GM23338 (cell line): ENCODE results near the gene PPFIA1. TPM values are rescaled to one million over a fixed set of nuclear protein-coding genes. Genes with fewer than 3 reads are reported as not detected.

ENCODE experiments used
- ATAC-seq: fragments of 200-7000 bp; cut with Tn5 transposase; 3 replicates; pipeline ENCODE4 v1.9.1; 2020
- DNase-seq: peaks from one replicate; pipeline ENCODE4 v3.0.0-alpha.2; 2015; ENCODE audit warnings: low spot score
- H2AFZ ChIP-seq: fragments of 200-600 bp; sonication (generic); 2 replicates; pipeline ENCODE4 v1.8.0; 2016; ENCODE audit warnings: antibody characterized with exemption, mild to moderate bottlenecking, moderate library complexity
- H3F3A ChIP-seq: fragments of 200-600 bp; sonication (generic); replicated peaks from 2 replicates; pipeline ENCODE4 v1.8.0; 2017; ENCODE audit warnings: antibody characterized with exemption, mixed run types, low read depth
- H3K27ac ChIP-seq: fragments of 200-600 bp; sonication (generic); 2 replicates; pipeline ENCODE4 v1.6.1; 2016; ENCODE audit warnings: low read depth
- H3K27me3 ChIP-seq: fragments of 200-600 bp; sonication (generic); 2 replicates; pipeline ENCODE4 v1.8.0; 2016; ENCODE audit warnings: mild to moderate bottlenecking, mixed run types, moderate library complexity; ENCODE audit not compliant: insufficient read depth
- H3K36me3 ChIP-seq: fragments of 200-600 bp; sonication (generic); 2 replicates; pipeline ENCODE4 v1.8.0; 2016; ENCODE audit warnings: mild to moderate bottlenecking; ENCODE audit not compliant: insufficient read depth
- H3K4me1 ChIP-seq: fragments of 200-600 bp; sonication (generic); 2 replicates; pipeline ENCODE4 v1.8.0; 2016; ENCODE audit warnings: mild to moderate bottlenecking, moderate library complexity; ENCODE audit not compliant: insufficient read depth
- H3K4me2 ChIP-seq: fragments of 200-600 bp; sonication (generic); 2 replicates; pipeline ENCODE4 v1.7.1; 2017; ENCODE audit warnings: mixed run types
- H3K4me3 ChIP-seq: fragments of 200-600 bp; sonication (generic); 2 replicates; pipeline ENCODE4 v1.6.1; 2016; ENCODE audit warnings: mixed run types
- H3K79me2 ChIP-seq: fragments of 200-600 bp; sonication (generic); replicated peaks from 2 replicates; pipeline ENCODE4 v1.8.0; 2017; ENCODE audit warnings: mild to moderate bottlenecking; ENCODE audit not compliant: insufficient read depth
- H3K9me2 ChIP-seq: fragments of 200-600 bp; sonication (generic); 2 replicates; pipeline ENCODE4 v1.8.0; 2017; ENCODE audit not compliant: insufficient read depth
- H4K20me1 ChIP-seq: fragments of 200-600 bp; sonication (generic); replicated peaks from 2 replicates; pipeline ENCODE4 v1.8.0; 2017; ENCODE audit warnings: mild to moderate bottlenecking; ENCODE audit not compliant: insufficient read depth
- H3K27ac Mint-ChIP-seq: 2 replicates; pipeline ENCODE4 v1.8.0; 2020; ENCODE audit warnings: inconsistent platforms, mild to moderate bottlenecking, moderate library complexity, mixed read lengths
- H3K27me3 Mint-ChIP-seq: 3 replicates; pipeline ENCODE4 v1.8.0; 2022; ENCODE audit warnings: low read depth, mild to moderate bottlenecking, moderate library complexity, mixed read lengths, inconsistent platforms; ENCODE audit not compliant: insufficient read depth, poor library complexity
- H3K36me3 Mint-ChIP-seq: 3 replicates; pipeline ENCODE4 v1.8.0; 2021; ENCODE audit warnings: low read depth, mild to moderate bottlenecking, inconsistent platforms, moderate library complexity, mixed read lengths
- H3K4me1 Mint-ChIP-seq: 3 replicates; pipeline ENCODE4 v1.8.0; 2020; ENCODE audit warnings: mild to moderate bottlenecking, inconsistent platforms, mixed read lengths
- H3K4me3 Mint-ChIP-seq: 3 replicates; pipeline ENCODE4 v1.8.0; 2021; ENCODE audit warnings: moderate library complexity, mild to moderate bottlenecking, inconsistent platforms, mixed read lengths
- H3K9me3 Mint-ChIP-seq: 3 replicates; pipeline ENCODE4 v1.8.0; 2020; ENCODE audit warnings: moderate library complexity, mild to moderate bottlenecking, inconsistent platforms, mixed read lengths
- EZH2 ChIP-seq: fragments of 200-600 bp; sonication (generic); IDR thresholded peaks from one replicate; pipeline ENCODE4 v1.8.0; 2017; ENCODE audit warnings: antibody characterized with exemption, mild to moderate bottlenecking, low read depth; ENCODE audit not compliant: unreplicated experiment
- JUNB ChIP-seq: IDR thresholded peaks from one replicate; pipeline ENCODE4 v1.6.1; 2016; ENCODE audit warnings: antibody characterized with exemption; ENCODE audit not compliant: unreplicated experiment
- NANOG ChIP-seq: IDR thresholded peaks from 2 replicates; pipeline ENCODE4 v1.6.1; 2016; ENCODE audit warnings: antibody characterized with exemption, borderline replicate concordance
- polyA plus RNA-seq: library from polyadenylated mRNA; unstranded; fragments of >200 nt; fragmentation: Nextera tagmentation; extraction: Ambion mirVana; gene quantifications from 2 replicates; pipeline ENCODE4 v1.2.1, GENCODE V29; 2016
- total RNA-seq: library from RNA; depleted of rRNA; stranded (reverse); fragments of >200 nt; shearing (Covaris generic); gene quantifications from 2 replicates; pipeline ENCODE4 v1.2.3, GENCODE V29; 2014
- TF ChIP-seq, protein P1 (sequence below): fragments of 250-450 bp; sonication (Bioruptor Pico); IDR thresholded peaks from 2 replicates; pipeline ENCODE4 v1.5.0; 2020; ENCODE audit warnings: mild to moderate bottlenecking, moderate library complexity
- TF ChIP-seq, protein P2 (sequence below): IDR thresholded peaks from one replicate; pipeline ENCODE4 v1.6.1; 2018; ENCODE audit warnings: antibody characterized with exemption; ENCODE audit not compliant: unreplicated experiment

The PPFIA1 gene
- total and polyA plus RNA-seq, 2 experiments from 2014 or later = 41.7 to 62.0 TPM

DNA sequence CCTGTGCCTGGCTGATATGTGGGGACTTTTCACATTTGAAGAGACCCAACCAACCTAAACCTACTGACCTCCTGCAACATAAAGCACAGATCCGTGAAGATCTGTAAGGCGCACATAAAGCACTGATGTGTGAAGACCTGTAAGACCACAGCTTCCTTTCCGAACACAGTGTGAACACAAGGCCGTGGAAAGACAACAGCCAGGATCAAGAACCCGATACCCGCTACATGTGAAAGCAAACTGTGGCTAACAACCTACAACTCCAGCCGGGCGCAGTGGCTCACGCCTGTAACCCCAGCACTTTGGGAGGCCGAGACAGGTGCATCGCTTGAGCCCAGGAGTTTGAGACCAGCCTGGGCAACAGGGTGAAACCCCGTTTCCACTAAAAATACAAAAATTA is 17.6 kb upstream of the PPFIA1 start (continued):
- TF ChIP-seq, protein P1, sequence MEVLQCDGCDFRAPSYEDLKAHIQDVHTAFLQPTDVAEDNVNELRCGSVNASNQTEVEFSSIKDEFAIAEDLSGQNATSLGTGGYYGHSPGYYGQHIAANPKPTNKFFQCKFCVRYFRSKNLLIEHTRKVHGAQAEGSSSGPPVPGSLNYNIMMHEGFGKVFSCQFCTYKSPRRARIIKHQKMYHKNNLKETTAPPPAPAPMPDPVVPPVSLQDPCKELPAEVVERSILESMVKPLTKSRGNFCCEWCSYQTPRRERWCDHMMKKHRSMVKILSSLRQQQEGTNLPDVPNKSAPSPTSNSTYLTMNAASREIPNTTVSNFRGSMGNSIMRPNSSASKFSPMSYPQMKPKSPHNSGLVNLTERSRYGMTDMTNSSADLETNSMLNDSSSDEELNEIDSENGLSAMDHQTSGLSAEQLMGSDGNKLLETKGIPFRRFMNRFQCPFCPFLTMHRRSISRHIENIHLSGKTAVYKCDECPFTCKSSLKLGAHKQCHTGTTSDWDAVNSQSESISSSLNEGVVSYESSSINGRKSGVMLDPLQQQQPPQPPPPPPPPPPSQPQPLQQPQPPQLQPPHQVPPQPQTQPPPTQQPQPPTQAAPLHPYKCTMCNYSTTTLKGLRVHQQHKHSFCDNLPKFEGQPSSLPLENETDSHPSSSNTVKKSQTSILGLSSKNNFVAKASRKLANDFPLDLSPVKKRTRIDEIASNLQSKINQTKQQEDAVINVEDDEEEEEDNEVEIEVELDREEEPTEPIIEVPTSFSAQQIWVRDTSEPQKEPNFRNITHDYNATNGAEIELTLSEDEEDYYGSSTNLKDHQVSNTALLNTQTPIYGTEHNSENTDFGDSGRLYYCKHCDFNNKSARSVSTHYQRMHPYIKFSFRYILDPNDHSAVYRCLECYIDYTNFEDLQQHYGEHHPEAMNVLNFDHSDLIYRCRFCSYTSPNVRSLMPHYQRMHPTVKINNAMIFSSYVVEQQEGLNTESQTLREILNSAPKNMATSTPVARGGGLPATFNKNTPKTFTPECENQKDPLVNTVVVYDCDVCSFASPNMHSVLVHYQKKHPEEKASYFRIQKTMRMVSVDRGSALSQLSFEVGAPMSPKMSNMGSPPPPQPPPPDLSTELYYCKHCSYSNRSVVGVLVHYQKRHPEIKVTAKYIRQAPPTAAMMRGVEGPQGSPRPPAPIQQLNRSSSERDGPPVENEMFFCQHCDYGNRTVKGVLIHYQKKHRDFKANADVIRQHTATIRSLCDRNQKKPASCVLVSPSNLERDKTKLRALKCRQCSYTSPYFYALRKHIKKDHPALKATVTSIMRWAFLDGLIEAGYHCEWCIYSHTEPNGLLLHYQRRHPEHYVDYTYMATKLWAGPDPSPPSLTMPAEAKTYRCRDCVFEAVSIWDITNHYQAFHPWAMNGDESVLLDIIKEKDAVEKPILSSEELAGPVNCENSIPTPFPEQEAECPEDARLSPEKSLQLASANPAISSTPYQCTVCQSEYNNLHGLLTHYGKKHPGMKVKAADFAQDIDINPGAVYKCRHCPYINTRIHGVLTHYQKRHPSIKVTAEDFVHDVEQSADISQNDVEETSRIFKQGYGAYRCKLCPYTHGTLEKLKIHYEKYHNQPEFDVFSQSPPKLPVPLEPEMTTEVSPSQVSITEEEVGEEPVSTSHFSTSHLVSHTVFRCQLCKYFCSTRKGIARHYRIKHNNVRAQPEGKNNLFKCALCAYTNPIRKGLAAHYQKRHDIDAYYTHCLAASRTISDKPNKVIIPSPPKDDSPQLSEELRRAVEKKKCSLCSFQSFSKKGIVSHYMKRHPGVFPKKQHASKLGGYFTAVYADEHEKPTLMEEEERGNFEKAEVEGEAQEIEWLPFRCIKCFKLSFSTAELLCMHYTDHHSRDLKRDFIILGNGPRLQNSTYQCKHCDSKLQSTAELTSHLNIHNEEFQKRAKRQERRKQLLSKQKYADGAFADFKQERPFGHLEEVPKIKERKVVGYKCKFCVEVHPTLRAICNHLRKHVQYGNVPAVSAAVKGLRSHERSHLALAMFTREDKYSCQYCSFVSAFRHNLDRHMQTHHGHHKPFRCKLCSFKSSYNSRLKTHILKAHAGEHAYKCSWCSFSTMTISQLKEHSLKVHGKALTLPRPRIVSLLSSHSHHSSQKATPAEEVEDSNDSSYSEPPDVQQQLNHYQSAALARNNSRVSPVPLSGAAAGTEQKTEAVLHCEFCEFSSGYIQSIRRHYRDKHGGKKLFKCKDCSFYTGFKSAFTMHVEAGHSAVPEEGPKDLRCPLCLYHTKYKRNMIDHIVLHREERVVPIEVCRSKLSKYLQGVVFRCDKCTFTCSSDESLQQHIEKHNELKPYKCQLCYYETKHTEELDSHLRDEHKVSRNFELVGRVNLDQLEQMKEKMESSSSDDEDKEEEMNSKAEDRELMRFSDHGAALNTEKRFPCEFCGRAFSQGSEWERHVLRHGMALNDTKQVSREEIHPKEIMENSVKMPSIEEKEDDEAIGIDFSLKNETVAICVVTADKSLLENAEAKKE (CRISPR knock-in tag) = no peak
- no peak for TF ChIP-seq EZH2

DNA sequence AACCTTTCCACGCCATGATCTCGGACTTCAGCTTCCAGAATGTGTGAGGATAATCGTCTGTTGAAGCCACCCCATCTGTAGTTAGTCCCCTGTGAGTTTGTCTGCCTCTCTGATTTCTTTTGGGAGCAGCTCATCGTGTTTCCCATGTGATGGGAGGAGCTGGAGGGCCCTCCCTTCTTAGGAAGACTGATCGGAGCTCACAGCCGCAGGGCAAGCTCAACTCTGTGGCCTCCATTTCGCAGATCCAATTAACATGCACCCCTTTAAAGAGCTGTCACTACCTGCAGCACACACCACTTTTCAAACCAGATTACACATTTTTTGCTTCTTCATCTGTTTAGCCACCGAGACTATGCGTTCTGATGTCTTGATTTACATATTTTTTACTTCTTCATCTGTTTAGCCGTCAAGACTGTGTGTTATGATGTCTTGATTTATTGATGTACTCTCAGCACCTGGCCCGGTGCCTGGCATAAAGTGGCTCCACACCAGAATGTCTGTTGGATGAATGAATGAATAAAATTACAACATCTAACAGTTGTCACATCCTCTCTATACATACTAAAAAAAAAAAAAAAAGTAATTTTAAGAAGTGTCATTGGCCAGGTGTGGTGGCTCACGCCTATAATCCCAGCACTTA is 14.9 kb upstream of the PPFIA1 start:
- no peak overlapping the region for H3K4me3 Mint-ChIP-seq
- Histone ChIP-seq H3K4me1 (no peaks in the 10 kb centered on the region), H3F3A (no peaks in the 10 kb centered on the region), H2AFZ (peak overlapping the region; percentile 59; the same call in 1 of the 2 replicates), H3K9me2 (no peaks in the 10 kb centered on the region), H3K4me2 (no peak overlapping the region), H3K4me3 (no peak overlapping the region), H3K36me3 (no peaks in the 10 kb centered on the region), H4K20me1 (no peaks in the 10 kb centered on the region), H3K27ac (no peak overlapping the region), H3K79me2 (no peaks in the 10 kb centered on the region), H3K27me3 (no peaks in the 10 kb centered on the region)
- peaks cover 3% of the 10 kb centered on the region for H3K4me1 Mint-ChIP-seq
- no peak overlapping the region for H3K27ac Mint-ChIP-seq
- DNase-seq (no peak), ATAC-seq (no peak)
- no peaks in the 10 kb centered on the region for H3K36me3 Mint-ChIP-seq
- no peaks in the 10 kb centered on the region for H3K9me3 Mint-ChIP-seq
- H3K27me3 Mint-ChIP-seq = peaks cover 9% of the 10 kb centered on the region
- TF ChIP-seq, protein P1 (CRISPR knock-in tag) = no peak
- TF ChIP-seq EZH2 = no peak
- TF ChIP-seq NANOG = no peak
- no peak for TF ChIP-seq JUNB
- TF ChIP-seq, protein P2, sequence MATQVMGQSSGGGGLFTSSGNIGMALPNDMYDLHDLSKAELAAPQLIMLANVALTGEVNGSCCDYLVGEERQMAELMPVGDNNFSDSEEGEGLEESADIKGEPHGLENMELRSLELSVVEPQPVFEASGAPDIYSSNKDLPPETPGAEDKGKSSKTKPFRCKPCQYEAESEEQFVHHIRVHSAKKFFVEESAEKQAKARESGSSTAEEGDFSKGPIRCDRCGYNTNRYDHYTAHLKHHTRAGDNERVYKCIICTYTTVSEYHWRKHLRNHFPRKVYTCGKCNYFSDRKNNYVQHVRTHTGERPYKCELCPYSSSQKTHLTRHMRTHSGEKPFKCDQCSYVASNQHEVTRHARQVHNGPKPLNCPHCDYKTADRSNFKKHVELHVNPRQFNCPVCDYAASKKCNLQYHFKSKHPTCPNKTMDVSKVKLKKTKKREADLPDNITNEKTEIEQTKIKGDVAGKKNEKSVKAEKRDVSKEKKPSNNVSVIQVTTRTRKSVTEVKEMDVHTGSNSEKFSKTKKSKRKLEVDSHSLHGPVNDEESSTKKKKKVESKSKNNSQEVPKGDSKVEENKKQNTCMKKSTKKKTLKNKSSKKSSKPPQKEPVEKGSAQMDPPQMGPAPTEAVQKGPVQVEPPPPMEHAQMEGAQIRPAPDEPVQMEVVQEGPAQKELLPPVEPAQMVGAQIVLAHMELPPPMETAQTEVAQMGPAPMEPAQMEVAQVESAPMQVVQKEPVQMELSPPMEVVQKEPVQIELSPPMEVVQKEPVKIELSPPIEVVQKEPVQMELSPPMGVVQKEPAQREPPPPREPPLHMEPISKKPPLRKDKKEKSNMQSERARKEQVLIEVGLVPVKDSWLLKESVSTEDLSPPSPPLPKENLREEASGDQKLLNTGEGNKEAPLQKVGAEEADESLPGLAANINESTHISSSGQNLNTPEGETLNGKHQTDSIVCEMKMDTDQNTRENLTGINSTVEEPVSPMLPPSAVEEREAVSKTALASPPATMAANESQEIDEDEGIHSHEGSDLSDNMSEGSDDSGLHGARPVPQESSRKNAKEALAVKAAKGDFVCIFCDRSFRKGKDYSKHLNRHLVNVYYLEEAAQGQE = no peak
